Inflammatory macrophage (primary cell): ENCODE data around the gene SORCS2.

ENCODE experiments used
- DNase-seq, 2 donors: peaks; one replicate each; pipeline ENCODE4 v3.0.0-alpha.2; 2020 to 2022

Gene SORCS2

GRCh38 chr4:7248857-7249256 lies 56.5 kb downstream of the SORCS2 start:
- DNase-seq, result no peak

- no peak for DNase-seq
Measured at GRCh38 chr4:7251321-7251720, 59.0 kb downstream of the SORCS2 start.

GRCh38 chr4:7252051-7252450 lies 59.7 kb downstream of the SORCS2 start:
- no peak for DNase-seq

- DNase-seq, result no peak
Measured at GRCh38 chr4:7252510-7253340, 60.4 kb downstream of the SORCS2 start.

GRCh38 chr4:7253341-7253700 lies 61.0 kb downstream of the SORCS2 start:
- no peak for DNase-seq

- no peak for DNase-seq
Measured at GRCh38 chr4:7253837-7254236, 61.5 kb downstream of the SORCS2 start.

- no peak for DNase-seq
Measured at GRCh38 chr4:7254736-7255487, 62.6 kb downstream of the SORCS2 start.

GRCh38 chr4:7255488-7255881 lies 63.1 kb downstream of the SORCS2 start:
- DNase-seq, result no peak

- DNase-seq, result no peak
Measured at GRCh38 chr4:7255996-7256395, 63.7 kb downstream of the SORCS2 start.

- no peak for DNase-seq
Measured at GRCh38 chr4:7256984-7257810, 64.9 kb downstream of the SORCS2 start.

GRCh38 chr4:7259039-7259438 lies 66.7 kb downstream of the SORCS2 start:
- no peak for DNase-seq

GRCh38 chr4:7260569-7260968 lies 68.2 kb downstream of the SORCS2 start:
- no peak for DNase-seq

- DNase-seq, result no peak
Measured at GRCh38 chr4:7261087-7261486, 68.7 kb downstream of the SORCS2 start.

GRCh38 chr4:7261536-7261935 lies 69.2 kb downstream of the SORCS2 start:
- no peak for DNase-seq

GRCh38 chr4:7262134-7262533 lies 69.8 kb downstream of the SORCS2 start:
- no peak for DNase-seq

- DNase-seq, result no peak
Measured at GRCh38 chr4:7263166-7263565, 70.8 kb downstream of the SORCS2 start.

- DNase-seq, result no peak
Measured at GRCh38 chr4:7264694-7265093, 72.4 kb downstream of the SORCS2 start.

GRCh38 chr4:7266525-7267292 lies 74.4 kb downstream of the SORCS2 start:
- DNase-seq, result no peak

GRCh38 chr4:7267829-7268228 lies 75.5 kb downstream of the SORCS2 start:
- DNase-seq, result no peak

- DNase-seq, result no peak
Measured at GRCh38 chr4:7268941-7269340, 76.6 kb downstream of the SORCS2 start.

GRCh38 chr4:7270121-7270520 lies 77.8 kb downstream of the SORCS2 start:
- no peak for DNase-seq

- DNase-seq, result no peak
Measured at GRCh38 chr4:7272404-7272803, 80.1 kb downstream of the SORCS2 start.
